Measurements from ENCODE around the gene PACRGL.

The PACRGL gene

GRCh38 chr4:20700007-20700761 is at the start of gene PACRGL:
TSS of gene PACRGL (plus strand) at chr4:20700458. CDS start at chr4:20704482, 4,024 bp downstream.
- DNase-seq (ENCODE audit: low read depth in 2 of 2), result peak; percentile 86 to 88

- DNase-seq (ENCODE audit: low read depth in 2 of 2), result no peak
Observed at GRCh38 chr4:20652226-20652885, 47.9 kb upstream of the PACRGL start.

GRCh38 chr4:20658456-20658855 is 41.8 kb upstream of the PACRGL start:
- DNase-seq (ENCODE audit: low read depth in 2 of 2), result no peak

- no peak for DNase-seq (ENCODE audit: low read depth in 2 of 2)
Observed at GRCh38 chr4:20662851-20663250, 37.4 kb upstream of the PACRGL start.

GRCh38 chr4:20666012-20666860 is 34.0 kb upstream of the PACRGL start:
- no peak for DNase-seq (ENCODE audit: low read depth in 2 of 2)

- no peak for DNase-seq (ENCODE audit: low read depth in 2 of 2)
Observed at GRCh38 chr4:20672262-20672661, 28.0 kb upstream of the PACRGL start.

- DNase-seq (ENCODE audit: low read depth in 2 of 2), result no peak
Observed at GRCh38 chr4:20675786-20676185, 24.5 kb upstream of the PACRGL start.

GRCh38 chr4:20676501-20677197 is 23.6 kb upstream of the PACRGL start:
- no peak for DNase-seq (ENCODE audit: low read depth in 2 of 2)

- no peak for DNase-seq (ENCODE audit: low read depth in 2 of 2)
Observed at GRCh38 chr4:20678400-20678799, 21.9 kb upstream of the PACRGL start.

- no peak for DNase-seq (ENCODE audit: low read depth in 2 of 2)
Observed at GRCh38 chr4:20679951-20680350, 20.3 kb upstream of the PACRGL start.

- DNase-seq (ENCODE audit: low read depth in 2 of 2), result no peak
Observed at GRCh38 chr4:20680736-20681135, 19.5 kb upstream of the PACRGL start.

- DNase-seq (ENCODE audit: low read depth in 2 of 2), result no peak
Observed at GRCh38 chr4:20681271-20681670, 19.0 kb upstream of the PACRGL start.

GRCh38 chr4:20682853-20683252 is 17.4 kb upstream of the PACRGL start:
- DNase-seq (ENCODE audit: low read depth in 2 of 2), result no peak

- DNase-seq (ENCODE audit: low read depth in 2 of 2), result no peak
Observed at GRCh38 chr4:20683766-20684165, 16.5 kb upstream of the PACRGL start.

- no peak for DNase-seq (ENCODE audit: low read depth in 2 of 2)
Observed at GRCh38 chr4:20684852-20685763, 15.2 kb upstream of the PACRGL start.

GRCh38 chr4:20687864-20688263 is 12.4 kb upstream of the PACRGL start:
- no peak for DNase-seq (ENCODE audit: low read depth in 2 of 2)

- DNase-seq (ENCODE audit: low read depth in 2 of 2), result no peak
Observed at GRCh38 chr4:20696815-20697214, 3.4 kb upstream of the PACRGL start.

GRCh38 chr4:20698382-20698781 is 1.9 kb upstream of the PACRGL start:
- no peak for DNase-seq (ENCODE audit: low read depth in 2 of 2)

- no peak for DNase-seq (ENCODE audit: low read depth in 2 of 2)
Observed at GRCh38 chr4:20698820-20699219, 1.4 kb upstream of the PACRGL start.

- DNase-seq (ENCODE audit: low read depth in 2 of 2), result no peak
Observed at GRCh38 chr4:20711335-20711734, 11.1 kb downstream of the PACRGL start.

GRCh38 chr4:20723019-20723418 is 22.8 kb downstream of the PACRGL start:
- no peak for DNase-seq (ENCODE audit: low read depth in 2 of 2)

Data from stimulated activated CD8-positive, alpha-beta memory T cell treated with anti-CD3 and anti-CD28 coated beads, Interleukin-2, amount 100 ng/mL, for 48 hours (primary cell).